Measurements from ENCODE around the gene CISH.

Gene CISH

DNA sequence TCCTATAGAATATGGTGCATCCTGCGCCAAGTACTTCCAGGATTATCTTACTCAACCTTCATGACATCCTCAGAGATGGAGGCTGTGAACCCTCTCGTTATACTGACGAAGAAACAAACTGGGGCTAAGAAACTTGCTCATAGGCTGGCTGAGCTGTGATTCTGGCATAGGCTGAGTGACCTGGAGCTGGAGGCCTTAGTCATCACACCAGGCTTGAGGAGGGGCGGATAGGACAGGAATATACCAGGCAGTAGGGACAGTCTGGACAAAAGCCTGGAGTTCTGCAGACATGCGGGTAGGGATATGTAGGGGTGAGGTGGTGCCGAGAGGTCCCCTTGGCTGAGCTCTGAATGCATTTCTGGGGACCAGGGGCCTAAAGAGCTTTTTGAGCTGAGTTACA lies 24.2 kb downstream of the CISH start:
- no peak overlapping the region for H2AFZ ChIP-seq (ENCODE audit: low read depth, low read length)
- H3K79me1 ChIP-seq (replicated peaks; ENCODE audit: low read length, poor library complexity, severe bottlenecking): no peaks in the 10 kb centered on the region
- peaks cover 4 to 6% of the 10 kb centered on the region in 2 experiments for H3K36me3 ChIP-seq (ENCODE audit: control insufficient read depth in 1 of 2, insufficient read depth in 2 of 2, low read depth in 1 of 2, low read length in 2 of 2)
- no peak overlapping the region for H3K4ac ChIP-seq (ENCODE audit: low read depth in 1 of 2, low read length in 2 of 2)
- H2BK120ac ChIP-seq (ENCODE audit: low read depth, low read length): no peak overlapping the region
- no peak overlapping the region for H3K14ac ChIP-seq (ENCODE audit: low read length in 2 of 2)
- no peak overlapping the region for H3K18ac ChIP-seq (ENCODE audit: low read depth in 1 of 2, low read length in 2 of 2)
- DNase-seq: no peak
- H3K23ac ChIP-seq (ENCODE audit: low read length in 2 of 2): no peak overlapping the region
- H3K9me3 ChIP-seq (ENCODE audit: control insufficient read depth, low read length): no peaks in the 10 kb centered on the region
- H3K27ac ChIP-seq (ENCODE audit: low read length, poor library complexity, severe bottlenecking): no peak overlapping the region
- peaks cover 2% of the 10 kb centered on the region for H3K4me1 ChIP-seq (ENCODE audit: control insufficient read depth, insufficient read depth, low read depth, low read length)
- 89% methylated on average over 6 of the region's 6 CpGs for WGBS
- no peak overlapping the region for H2BK15ac ChIP-seq (ENCODE audit: low read depth, poor library complexity, severe bottlenecking)
- no peaks in the 10 kb centered on the region for H3K27me3 ChIP-seq (ENCODE audit: control insufficient read depth in 1 of 2, insufficient read depth in 1 of 2, low read length in 2 of 2)
- no peak overlapping the region for H4K91ac ChIP-seq (ENCODE audit: low read length)
- no peak overlapping the region for H2BK5ac ChIP-seq (ENCODE audit: low read depth, low read length, poor library complexity, severe bottlenecking)
- H3K4me3 ChIP-seq (ENCODE audit: insufficient read depth in 1 of 2, low read depth in 1 of 2, low read length in 2 of 2): no peak overlapping the region
- peak overlapping the region; percentile 12 for H4K8ac ChIP-seq (ENCODE audit: low read length)
- peak overlapping the region; percentile 5 for H3K9ac ChIP-seq (ENCODE audit: low read length)
- H3K4me2 ChIP-seq (ENCODE audit: low read length, poor library complexity, severe bottlenecking): no peak overlapping the region
- no peak overlapping the region for H2BK12ac ChIP-seq (ENCODE audit: low read length in 2 of 2)
- H2AK5ac ChIP-seq (ENCODE audit: low read length, severe bottlenecking): no peak overlapping the region

DNA sequence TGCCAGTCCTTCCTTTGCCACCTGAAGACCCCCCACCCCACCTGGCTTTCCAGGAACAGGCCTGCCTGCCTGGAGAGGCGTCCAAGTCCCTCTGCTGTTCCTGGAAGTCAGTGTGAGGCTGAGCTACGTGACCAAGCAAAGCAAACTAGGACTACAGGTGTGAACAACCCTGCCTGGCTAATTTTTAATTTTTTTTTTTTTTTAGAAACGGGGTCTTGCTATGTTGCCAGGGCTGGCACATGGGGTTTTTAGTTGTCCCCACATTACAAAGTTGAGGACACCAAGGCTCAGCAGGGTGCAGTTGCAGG lies 24.9 kb downstream of the CISH start:
- no peak overlapping the region for H3K27ac ChIP-seq (ENCODE audit: low read length, poor library complexity, severe bottlenecking)
- no peak overlapping the region for H3K4ac ChIP-seq (ENCODE audit: low read depth in 1 of 2, low read length in 2 of 2)
- H3K9ac ChIP-seq (ENCODE audit: low read length): no peak overlapping the region

DNA sequence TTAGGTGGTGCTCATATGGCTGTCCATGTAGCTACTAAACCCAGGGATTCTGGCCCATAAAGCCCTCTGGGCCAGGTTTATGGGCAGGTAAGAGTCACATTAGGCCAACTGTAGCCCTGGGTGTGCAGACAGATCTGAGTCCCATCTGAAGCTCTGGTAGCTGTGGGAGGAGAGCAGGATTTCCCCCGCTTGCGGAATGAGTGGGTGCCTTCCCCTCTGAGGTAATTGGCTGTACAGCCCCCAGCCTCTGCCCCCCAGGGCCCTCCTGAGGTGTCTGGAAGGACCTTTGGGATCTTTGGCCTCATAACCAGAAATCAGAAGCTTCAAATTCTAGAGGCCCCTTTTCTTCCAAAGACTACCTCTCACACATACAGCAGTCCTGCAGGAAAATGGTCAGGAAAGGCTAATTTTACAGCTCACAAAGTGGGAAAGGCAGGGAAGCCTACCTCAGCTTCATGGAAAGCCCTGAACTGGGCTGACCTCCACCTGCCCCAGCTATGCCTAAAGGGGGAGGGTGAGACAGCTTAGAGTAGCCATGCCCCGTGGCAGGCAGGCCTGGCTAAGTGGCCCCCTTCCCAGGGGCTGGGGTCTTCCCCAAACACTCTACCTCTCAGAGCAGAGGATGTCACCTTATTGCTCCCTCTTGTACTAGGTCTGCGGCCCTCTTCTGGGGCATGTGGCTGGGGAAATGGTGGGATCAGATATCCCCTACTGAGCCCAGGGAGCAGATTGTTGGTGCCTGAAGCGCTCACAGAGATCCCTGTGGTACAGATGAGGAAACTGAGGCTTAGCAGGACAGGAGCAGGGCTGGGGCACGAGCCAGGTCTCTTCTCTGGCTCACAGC lies 25.4 kb downstream of the CISH start:
- no peak overlapping the region for H3K4me2 ChIP-seq (ENCODE audit: low read length, poor library complexity, severe bottlenecking)
- H2BK120ac ChIP-seq (ENCODE audit: low read depth, low read length): no peak overlapping the region
- no peak overlapping the region for H3K27ac ChIP-seq (ENCODE audit: low read length, poor library complexity, severe bottlenecking)
- H3K4me1 ChIP-seq (ENCODE audit: control insufficient read depth, insufficient read depth, low read depth, low read length): peaks cover 2% of the 10 kb centered on the region
- no peak overlapping the region for H3K18ac ChIP-seq (ENCODE audit: low read depth in 1 of 2, low read length in 2 of 2)
- no peaks in the 10 kb centered on the region for H3K79me1 ChIP-seq (replicated peaks; ENCODE audit: low read length, poor library complexity, severe bottlenecking)
- no peak overlapping the region for H3K23ac ChIP-seq (ENCODE audit: low read length in 2 of 2)
- H2BK15ac ChIP-seq (ENCODE audit: low read depth, poor library complexity, severe bottlenecking): no peak overlapping the region
- H3K4ac ChIP-seq (ENCODE audit: low read depth in 1 of 2, low read length in 2 of 2): no peak overlapping the region
- H3K4me3 ChIP-seq (ENCODE audit: insufficient read depth in 1 of 2, low read depth in 1 of 2, low read length in 2 of 2): no peak overlapping the region
- no peak overlapping the region for H2BK5ac ChIP-seq (ENCODE audit: low read depth, low read length, poor library complexity, severe bottlenecking)
- WGBS: 95% methylated on average over 6 of the region's 6 CpGs
- no peak overlapping the region for H2AFZ ChIP-seq (ENCODE audit: low read depth, low read length)
- H3K36me3 ChIP-seq (ENCODE audit: control insufficient read depth in 1 of 2, insufficient read depth in 2 of 2, low read depth in 1 of 2, low read length in 2 of 2): peaks cover 11 to 17% of the 10 kb centered on the region in 2 experiments
- no peaks in the 10 kb centered on the region for H3K27me3 ChIP-seq (ENCODE audit: control insufficient read depth in 1 of 2, insufficient read depth in 1 of 2, low read length in 2 of 2)
- H2AK5ac ChIP-seq (ENCODE audit: low read length, severe bottlenecking): no peak overlapping the region
- no peaks in the 10 kb centered on the region for H3K9me3 ChIP-seq (ENCODE audit: control insufficient read depth, low read length)
- H3K9ac ChIP-seq (ENCODE audit: low read length): no peak overlapping the region
- no peak overlapping the region for H3K14ac ChIP-seq (ENCODE audit: low read length in 2 of 2)
- DNase-seq: no peak
- no peak overlapping the region for H4K8ac ChIP-seq (ENCODE audit: low read length)
- no peak overlapping the region for H4K91ac ChIP-seq (ENCODE audit: low read length)
- no peak overlapping the region for H2BK12ac ChIP-seq (ENCODE audit: low read length in 2 of 2)

More for the DNA sequence above, 24.9 kb downstream of the CISH start:
- no peaks in the 10 kb centered on the region for H3K9me3 ChIP-seq (ENCODE audit: control insufficient read depth, low read length)
- no peak overlapping the region for H2AK5ac ChIP-seq (ENCODE audit: low read length, severe bottlenecking)
- no peak overlapping the region for H3K23ac ChIP-seq (ENCODE audit: low read length in 2 of 2)
- no peak overlapping the region for H3K18ac ChIP-seq (ENCODE audit: low read depth in 1 of 2, low read length in 2 of 2)
- no peak overlapping the region for H4K8ac ChIP-seq (ENCODE audit: low read length)
- no peak overlapping the region for H2BK12ac ChIP-seq (ENCODE audit: low read length in 2 of 2)
- H3K4me2 ChIP-seq (ENCODE audit: low read length, poor library complexity, severe bottlenecking): no peak overlapping the region
- peaks cover 2% of the 10 kb centered on the region for H3K4me1 ChIP-seq (ENCODE audit: control insufficient read depth, insufficient read depth, low read depth, low read length)
- H3K27me3 ChIP-seq (ENCODE audit: control insufficient read depth in 1 of 2, insufficient read depth in 1 of 2, low read length in 2 of 2): no peaks in the 10 kb centered on the region
- no peak overlapping the region for H3K4me3 ChIP-seq (ENCODE audit: insufficient read depth in 1 of 2, low read depth in 1 of 2, low read length in 2 of 2)
- no peak for DNase-seq
- H2BK15ac ChIP-seq (ENCODE audit: low read depth, poor library complexity, severe bottlenecking): no peak overlapping the region
- H3K79me1 ChIP-seq (replicated peaks; ENCODE audit: low read length, poor library complexity, severe bottlenecking): no peaks in the 10 kb centered on the region
- H2AFZ ChIP-seq (ENCODE audit: low read depth, low read length): no peak overlapping the region
- peaks cover 7 to 13% of the 10 kb centered on the region in 2 experiments for H3K36me3 ChIP-seq (ENCODE audit: control insufficient read depth in 1 of 2, insufficient read depth in 2 of 2, low read depth in 1 of 2, low read length in 2 of 2)
- no peak overlapping the region for H2BK120ac ChIP-seq (ENCODE audit: low read depth, low read length)
- WGBS: 84% methylated on average over 3 of the region's 3 CpGs
- no peak overlapping the region for H3K14ac ChIP-seq (ENCODE audit: low read length in 2 of 2)
- H4K91ac ChIP-seq (ENCODE audit: low read length): no peak overlapping the region
- no peak overlapping the region for H2BK5ac ChIP-seq (ENCODE audit: low read depth, low read length, poor library complexity, severe bottlenecking)

DNA sequence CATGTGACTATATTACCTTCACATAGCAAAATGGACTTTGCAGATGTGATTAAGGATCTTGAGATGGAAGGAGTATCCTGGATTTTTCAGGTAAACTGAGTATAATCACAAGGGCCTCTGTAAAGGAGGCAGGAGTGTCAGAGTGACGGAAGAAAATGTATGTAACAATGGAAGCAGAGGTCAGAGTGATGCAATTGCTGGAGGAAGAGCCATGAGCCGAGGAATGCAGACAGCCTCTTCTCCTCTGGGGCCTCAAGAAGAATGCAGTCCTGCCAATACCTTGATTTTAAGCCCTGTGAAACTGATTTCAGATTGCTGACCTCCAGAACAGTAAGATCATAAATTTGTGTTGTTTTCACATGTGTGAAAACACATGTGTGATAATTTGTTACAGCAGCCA lies 27.2 kb downstream of the CISH start:
- Histone ChIP-seq H3K18ac (ENCODE audit: low read depth in 1 of 2, low read length in 2 of 2) (no peak overlapping the region), H2BK5ac (ENCODE audit: low read depth, low read length, poor library complexity, severe bottlenecking) (no peak overlapping the region), H3K4me1 (ENCODE audit: control insufficient read depth, insufficient read depth, low read depth, low read length) (no peaks in the 10 kb centered on the region), H4K91ac (ENCODE audit: low read length) (no peak overlapping the region), H3K4me3 (ENCODE audit: insufficient read depth in 1 of 2, low read depth in 1 of 2, low read length in 2 of 2) (no peak overlapping the region), H3K4me2 (ENCODE audit: low read length, poor library complexity, severe bottlenecking) (no peak overlapping the region), H3K23ac (ENCODE audit: low read length in 2 of 2) (no peak overlapping the region), H3K27ac (ENCODE audit: low read length, poor library complexity, severe bottlenecking) (no peak overlapping the region), H3K27me3 (ENCODE audit: control insufficient read depth in 1 of 2, insufficient read depth in 1 of 2, low read length in 2 of 2) (no peaks in the 10 kb centered on the region), H3K36me3 (ENCODE audit: control insufficient read depth in 1 of 2, insufficient read depth in 2 of 2, low read depth in 1 of 2, low read length in 2 of 2) (peaks cover 24 to 32% of the 10 kb centered on the region in 2 experiments), H3K9ac (ENCODE audit: low read length) (no peak overlapping the region), H2AK5ac (ENCODE audit: low read length, severe bottlenecking) (no peak overlapping the region), H3K4ac (ENCODE audit: low read depth in 1 of 2, low read length in 2 of 2) (no peak overlapping the region), H2BK15ac (ENCODE audit: low read depth, poor library complexity, severe bottlenecking) (no peak overlapping the region), H2BK120ac (ENCODE audit: low read depth, low read length) (no peak overlapping the region), H2AFZ (ENCODE audit: low read depth, low read length) (no peak overlapping the region), H4K8ac (ENCODE audit: low read length) (no peak overlapping the region), H3K14ac (ENCODE audit: low read length in 2 of 2) (no peak overlapping the region), H3K9me3 (ENCODE audit: control insufficient read depth, low read length) (no peaks in the 10 kb centered on the region), H2BK12ac (ENCODE audit: low read length in 2 of 2) (no peak overlapping the region), H3K79me1 (replicated peaks; ENCODE audit: low read length, poor library complexity, severe bottlenecking) (no peaks in the 10 kb centered on the region)
- peak; percentile 14 for DNase-seq
- 53% methylated on average over 2 of the region's 2 CpGs for WGBS

Data from mesenchymal stem cell (in vitro differentiated cells and primary cell).